Lung (tissue), 16 donors: ENCODE results near the gene PDGFB. TPM values are rescaled to one million over a fixed set of nuclear protein-coding genes. Genes with fewer than 3 reads are reported as not detected.

Experiments
- ATAC-seq: fragments of 200-7000 bp; cut with Tn5 transposase; one replicate; pipeline ENCODE4 v1.9.1; 2020; ENCODE audit warnings: moderate number of reproducible peaks; ENCODE audit not compliant: insufficient read depth, low FRiP score
- DNase-seq, 3 donors: peaks; one replicate each; pipeline ENCODE4 v3.0.0-alpha.2; 2013 to 2017
- H3K27ac ChIP-seq, 2 donors: one replicate each; pipeline ENCODE4 v1.5.1; 2013; ENCODE audit warnings: mild to moderate bottlenecking in 2 of 2, moderate library complexity in 2 of 2, control low read depth in 1 of 2, inconsistent platforms in 1 of 2, low read depth in 1 of 2, low read length in 1 of 2
- H3K27me3 ChIP-seq, 3 donors: one replicate each; pipeline ENCODE4 v1.5.1; 2013; ENCODE audit warnings: low read length in 2 of 3; ENCODE audit not compliant: control insufficient read depth in 3 of 3, insufficient read depth in 3 of 3
- H3K36me3 ChIP-seq, 4 donors: one replicate each; pipeline ENCODE4 v1.5.1; 2013; ENCODE audit warnings: low read length in 4 of 4, mild to moderate bottlenecking in 1 of 4, moderate library complexity in 1 of 4; ENCODE audit not compliant: control insufficient read depth in 4 of 4, insufficient read depth in 4 of 4
- H3K4me1 ChIP-seq, 5 donors: one replicate each; pipeline ENCODE4 v1.5.1; 2013; ENCODE audit warnings: low read length in 5 of 5, mild to moderate bottlenecking in 2 of 5, moderate library complexity in 1 of 5; ENCODE audit not compliant: control insufficient read depth in 5 of 5, insufficient read depth in 5 of 5
- H3K4me3 ChIP-seq: one replicate; pipeline ENCODE4 v1.5.1; 2013; ENCODE audit warnings: mild to moderate bottlenecking, control low read depth, moderate library complexity
- H3K9ac ChIP-seq, 2 donors: one replicate each; pipeline ENCODE4 v1.5.1; 2013; ENCODE audit warnings: low read length in 2 of 2, control low read depth in 1 of 2; ENCODE audit not compliant: insufficient read depth in 1 of 2
- H3K9me3 ChIP-seq, 4 donors: one replicate each; pipeline ENCODE4 v1.5.1; 2013; ENCODE audit warnings: low read length in 3 of 4, mild to moderate bottlenecking in 1 of 4, moderate library complexity in 1 of 4; ENCODE audit not compliant: control insufficient read depth in 4 of 4, insufficient read depth in 3 of 4
- WGBS, 2 donors: extraction: QIAGEN DNeasy Blood & Tissue Kit; methylation state at CpG; one replicate each; pipeline ENCODE4 v1.1.7; 2013; 5-methylcytosine and 5-hydroxymethylcytosine counted together
- long read RNA-seq, 5 donors: transcript quantifications; one replicate each; lab custom pipeline, GENCODE V29; 2026
- polyA plus RNA-seq, 2 donors: library from polyadenylated mRNA; stranded (reverse); fragments of 200-250 nt; gene quantifications; one replicate each; pipeline ENCODE4 v1.2.1, GENCODE V29; 2013
- total RNA-seq, 2 donors: library from RNA; depleted of rRNA in 1 of 2; stranded (reverse); fragments of >200 nt in 1 of 2; gene quantifications; one replicate each; pipeline ENCODE4 v1.2.1, GENCODE V29; 2014 to 2021
- TF ChIP-seq, protein P1 (sequence below): IDR thresholded peaks from 2 replicates; pipeline ENCODE4 v1.5.1; 2012; ENCODE audit warnings: mild to moderate bottlenecking; ENCODE audit errors: control extremely low read depth, extremely low read depth
- donor health status: control.
- donor health status: control.
- donor health status: Bipolar disorder and iron deficiency.
- donor health status: healthy.
- donor health status: DM: yes; HTN: yes; CAD: no.

The PDGFB gene
- 10 to 100 TPM; 19.7 to 39.4 TPM for total RNA-seq
- polyA plus RNA-seq = 10 to 100 TPM in 1 of 2 donors, 1 to 10 TPM in 1; 9.8 to 56.7 TPM
- long read RNA-seq, donor 1, transcript PDGFB-201 (7 exons, 3,497 nt) = major isoform, 7 of 7 reads
- long read RNA-seq, donor 1, partial matches to known transcripts = 0 of 7 reads
- long read RNA-seq, donor 1, other reads (novel, unspliced or antisense) = 0 of 7 reads
- long read RNA-seq, donor 2, partial matches to known transcripts = 0 of 2 reads
- long read RNA-seq, donor 2, other reads (novel, unspliced or antisense) = 0 of 2 reads
- long read RNA-seq, donor 3, partial matches to known transcripts = 0 of 3 reads
- long read RNA-seq, donor 3, other reads (novel, unspliced or antisense) = 0 of 3 reads
- long read RNA-seq, donor 4, partial matches to known transcripts = 0 of 2 reads
- long read RNA-seq, donor 4, other reads (novel, unspliced or antisense) = 0 of 2 reads
- long read RNA-seq, donor 5, transcript PDGFB-201 (7 exons, 3,497 nt) = major isoform, 10 of 10 reads
- long read RNA-seq, donor 5, partial matches to known transcripts = 0 of 10 reads
- long read RNA-seq, donor 5, other reads (novel, unspliced or antisense) = 0 of 10 reads

DNA sequence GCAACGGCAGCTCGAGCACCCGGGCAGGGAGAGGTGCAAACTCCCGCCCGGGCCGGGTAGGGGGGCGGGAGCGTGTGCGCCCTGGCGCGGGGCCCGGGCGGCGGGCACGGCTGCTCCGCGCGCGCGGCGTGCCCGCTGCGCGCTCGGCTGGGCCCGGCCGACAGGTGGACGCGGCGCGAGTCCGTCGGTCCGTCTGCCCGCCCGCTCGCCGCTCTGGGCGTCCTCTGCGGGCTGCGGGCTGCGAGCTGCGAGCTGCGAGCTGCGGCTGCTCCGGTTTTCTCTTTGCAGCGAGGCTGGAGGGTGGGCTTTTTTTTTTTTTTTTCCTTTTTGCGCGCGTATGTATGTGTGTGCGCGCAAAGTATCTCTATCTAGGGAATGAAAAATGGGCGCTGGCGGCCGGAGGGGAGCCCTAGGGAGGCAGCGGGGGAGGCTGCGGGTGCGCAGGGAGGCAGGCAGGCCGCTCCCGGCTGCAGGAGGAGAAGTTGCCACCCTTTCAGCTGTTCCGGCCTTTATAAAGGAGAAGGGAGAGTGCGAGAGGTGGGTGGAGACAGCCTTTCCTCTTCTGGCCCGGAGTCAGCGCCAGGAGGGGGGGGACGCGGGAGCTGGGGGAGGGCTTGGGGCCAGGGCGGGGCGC lies at the start of gene PDGFB:
Gene PDGFB, minus strand, starts transcription at position 487 of the 634 bp plus-strand sequence. CDS start 1,019 bp downstream, outside the sequence.
- no peak for ATAC-seq
- peak within 1 kb of the TSS; percentile 64 to 81 for H3K27ac ChIP-seq
- H3K4me1 ChIP-seq = peaks cover 5 to 40% (median 22%) of the 10 kb centered on the region in 5 donors
- no peaks in the 10 kb centered on the region for H3K36me3 ChIP-seq
- WGBS, 2 donors = 0 to 1% methylated on average over 52 to 68 of the region's 68 CpGs
- H3K9me3 ChIP-seq = peaks cover 0 to 3% (median 0%) of the 10 kb centered on the region in 4 donors
- peak; percentile 44 to 57 (median 45) for DNase-seq
- no peak within 1 kb of the TSS for H3K9ac ChIP-seq
- H3K4me3 ChIP-seq = peak within 1 kb of the TSS; percentile 68
- peaks cover 0 to 27% (median 19%) of the 10 kb centered on the region in 3 donors for H3K27me3 ChIP-seq
- TF ChIP-seq, protein P1, sequence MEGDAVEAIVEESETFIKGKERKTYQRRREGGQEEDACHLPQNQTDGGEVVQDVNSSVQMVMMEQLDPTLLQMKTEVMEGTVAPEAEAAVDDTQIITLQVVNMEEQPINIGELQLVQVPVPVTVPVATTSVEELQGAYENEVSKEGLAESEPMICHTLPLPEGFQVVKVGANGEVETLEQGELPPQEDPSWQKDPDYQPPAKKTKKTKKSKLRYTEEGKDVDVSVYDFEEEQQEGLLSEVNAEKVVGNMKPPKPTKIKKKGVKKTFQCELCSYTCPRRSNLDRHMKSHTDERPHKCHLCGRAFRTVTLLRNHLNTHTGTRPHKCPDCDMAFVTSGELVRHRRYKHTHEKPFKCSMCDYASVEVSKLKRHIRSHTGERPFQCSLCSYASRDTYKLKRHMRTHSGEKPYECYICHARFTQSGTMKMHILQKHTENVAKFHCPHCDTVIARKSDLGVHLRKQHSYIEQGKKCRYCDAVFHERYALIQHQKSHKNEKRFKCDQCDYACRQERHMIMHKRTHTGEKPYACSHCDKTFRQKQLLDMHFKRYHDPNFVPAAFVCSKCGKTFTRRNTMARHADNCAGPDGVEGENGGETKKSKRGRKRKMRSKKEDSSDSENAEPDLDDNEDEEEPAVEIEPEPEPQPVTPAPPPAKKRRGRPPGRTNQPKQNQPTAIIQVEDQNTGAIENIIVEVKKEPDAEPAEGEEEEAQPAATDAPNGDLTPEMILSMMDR = no peak

DNA sequence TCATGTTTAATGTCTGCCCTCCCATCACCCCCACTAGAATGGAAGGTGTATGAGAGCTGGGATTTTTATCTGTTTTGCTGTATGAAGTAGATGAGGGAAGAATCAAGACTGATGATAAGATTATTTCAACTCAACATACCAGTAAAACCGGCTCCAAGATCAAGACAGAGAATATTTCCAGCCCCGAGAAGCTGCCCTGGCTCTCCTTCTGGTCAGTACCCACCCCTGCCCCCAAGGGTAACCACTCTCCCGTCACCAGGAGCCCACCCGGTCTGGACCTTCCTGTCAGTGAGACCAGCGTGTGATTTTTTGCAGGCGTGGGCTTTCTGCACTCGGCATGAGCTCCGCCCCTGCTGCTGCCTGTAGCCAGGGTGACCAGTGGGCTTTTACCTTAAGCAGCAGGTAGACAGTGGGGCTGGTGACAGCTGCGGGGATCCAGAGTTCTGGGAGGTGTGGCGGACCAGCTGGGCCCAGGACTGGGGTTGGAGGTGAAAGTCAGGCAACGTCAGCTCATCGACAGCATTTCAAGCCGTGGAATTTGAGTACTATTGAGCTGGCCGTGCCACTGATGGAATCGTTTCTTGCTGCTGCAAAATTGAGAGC lies 49.1 kb upstream of the PDGFB start:
- H3K27ac ChIP-seq = no peak overlapping the region
- DNase-seq = no peak
- no peak overlapping the region for H3K4me3 ChIP-seq
- H3K4me1 ChIP-seq = peaks cover 0 to 30% (median 18%) of the 10 kb centered on the region in 5 donors
- H3K27me3 ChIP-seq = no peaks in the 10 kb centered on the region
- 77 to 91% methylated on average over 15 of the region's 15 CpGs for WGBS, 2 donors
- no peaks in the 10 kb centered on the region for H3K36me3 ChIP-seq
- no peak overlapping the region for H3K9ac ChIP-seq
- TF ChIP-seq, protein P1 = no peak
- H3K9me3 ChIP-seq = no peaks in the 10 kb centered on the region
- ATAC-seq = no peak

DNA sequence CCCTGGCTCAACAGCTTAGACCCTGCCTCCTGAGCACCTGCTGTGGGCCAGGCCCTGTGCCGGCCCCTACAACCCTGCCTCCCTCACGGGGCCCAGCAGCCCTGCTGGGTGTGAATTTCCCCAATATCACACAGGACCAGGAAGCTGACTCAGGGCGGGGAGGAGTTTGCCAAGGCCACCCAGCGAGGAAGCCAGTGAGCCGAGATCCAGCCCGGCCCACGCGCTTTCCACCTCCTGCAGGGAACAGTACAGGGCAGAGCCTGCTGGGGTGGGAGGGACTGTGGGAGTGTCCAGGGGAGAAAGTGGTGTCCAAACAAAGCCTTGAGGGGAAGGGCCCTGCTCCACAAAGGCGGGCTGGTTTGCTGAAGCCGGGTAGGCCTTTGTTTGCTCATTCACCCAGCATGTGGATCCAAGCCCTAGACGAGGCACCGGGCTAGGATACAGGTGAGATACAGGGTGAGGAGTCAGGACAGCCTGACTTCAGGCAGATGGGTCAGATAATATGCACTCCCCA lies 47.8 kb upstream of the PDGFB start:
- peak overlapping the region; percentile 17 to 78 for H3K27ac ChIP-seq
- 17 to 21% methylated on average over 12 of the region's 12 CpGs for WGBS, 2 donors
- H3K27me3 ChIP-seq = no peaks in the 10 kb centered on the region
- H3K4me1 ChIP-seq = peaks cover 0 to 26% (median 14%) of the 10 kb centered on the region in 5 donors
- ATAC-seq (peak; percentile 95), DNase-seq (peak; percentile 51 to 73 (median 73))
- no peak overlapping the region for H3K4me3 ChIP-seq
- no peaks in the 10 kb centered on the region for H3K36me3 ChIP-seq
- H3K9ac ChIP-seq = no peak overlapping the region
- TF ChIP-seq, protein P1 = no peak
- H3K9me3 ChIP-seq = no peaks in the 10 kb centered on the region
